Adipocyte (in vitro differentiated cells): ENCODE data around the gene CPZ.
A peak's percentile ranks its signal among the peaks of the same experiment; 100 is the strongest.

Experiments used
- DNase-seq: peaks from one replicate; pipeline ENCODE4 v3.0.0-alpha.2; 2015; ENCODE audit warnings: low read depth
- H3K27me3 ChIP-seq: replicated peaks from 2 replicates; pipeline ENCODE4 v1.7.0; 2013; ENCODE audit warnings: mild to moderate bottlenecking, low read length, moderate library complexity; ENCODE audit not compliant: control insufficient read depth, insufficient read depth
- H3K36me3 ChIP-seq: 2 replicates; pipeline ENCODE4 v1.7.0; 2013; ENCODE audit warnings: low read length, mild to moderate bottlenecking, moderate library complexity; ENCODE audit not compliant: control insufficient read depth, insufficient read depth, severe bottlenecking
- H3K4me1 ChIP-seq: 2 replicates; pipeline ENCODE4 v1.7.0; 2013; ENCODE audit warnings: mild to moderate bottlenecking, low read length, moderate library complexity; ENCODE audit not compliant: control insufficient read depth, insufficient read depth
- H3K4me3 ChIP-seq: 2 replicates; pipeline ENCODE4 v1.7.0; 2013; ENCODE audit warnings: mild to moderate bottlenecking, low read length, moderate library complexity
- H3K9ac ChIP-seq: 2 replicates; pipeline ENCODE4 v1.7.0; 2013; ENCODE audit warnings: mild to moderate bottlenecking, low read length, moderate library complexity
- H3K9me3 ChIP-seq: 2 replicates; pipeline ENCODE4 v1.7.0; 2013; ENCODE audit warnings: mild to moderate bottlenecking, low read length, moderate library complexity; ENCODE audit not compliant: control insufficient read depth

The CPZ gene

DNA sequence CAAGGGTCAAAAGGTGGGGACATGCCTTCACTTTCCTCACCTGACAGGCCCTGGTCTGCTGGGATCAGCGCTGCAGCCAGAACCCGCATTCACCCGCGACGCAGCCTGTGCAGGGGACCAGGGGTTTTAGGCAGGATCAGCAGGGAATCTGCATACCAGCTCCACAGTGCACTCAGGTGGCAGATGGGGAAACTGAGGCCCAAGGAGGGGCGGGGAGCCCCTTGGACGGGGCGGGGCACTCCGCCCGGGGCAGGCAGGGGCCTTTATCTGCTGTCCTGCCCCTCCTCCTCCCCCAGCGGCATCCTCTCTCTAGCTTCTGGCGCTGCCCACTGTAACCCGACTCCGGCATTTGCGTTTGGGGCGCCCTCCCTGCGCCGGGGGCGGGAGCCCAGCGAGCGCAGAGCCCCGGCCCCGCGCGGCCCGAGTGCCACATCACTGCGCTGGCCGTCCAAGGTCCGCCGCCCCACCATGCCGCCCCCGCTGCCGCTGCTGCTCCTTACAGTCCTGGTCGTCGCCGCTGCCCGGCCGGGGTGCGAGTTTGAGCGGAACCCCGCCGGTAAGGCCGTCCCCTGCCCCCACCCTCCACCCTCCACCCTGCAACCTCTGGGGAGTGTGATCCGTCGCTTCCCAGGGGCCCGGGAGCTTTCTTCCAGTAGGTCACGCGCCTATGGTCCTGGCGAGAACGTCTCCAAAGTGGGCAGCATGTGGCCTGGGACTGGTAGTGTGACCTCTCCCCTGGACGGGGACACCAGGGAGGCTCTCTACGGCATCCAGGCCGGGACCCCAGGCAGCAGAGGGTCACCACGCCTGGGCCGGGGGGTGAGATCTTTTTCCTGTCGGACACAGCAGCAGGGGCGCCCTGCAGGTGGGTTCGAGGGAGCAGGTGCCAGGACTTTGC lies at the start of gene CPZ:
Gene CPZ (plus strand): TSS at position 400 of the 898 bp plus-strand sequence. CDS start 69 bp downstream, at position 469.
- Histone ChIP-seq H3K36me3 (no peaks in the 10 kb centered on the region), H3K4me1 (peaks cover 22% of the 10 kb centered on the region), H3K9me3 (no peaks in the 10 kb centered on the region), H3K27me3 (peaks cover 28% of the 10 kb centered on the region), H3K4me3 (peak within 1 kb of the TSS; percentile 78), H3K9ac (peak within 1 kb of the TSS; percentile 77)
- DNase-seq = peak; percentile 89

DNA sequence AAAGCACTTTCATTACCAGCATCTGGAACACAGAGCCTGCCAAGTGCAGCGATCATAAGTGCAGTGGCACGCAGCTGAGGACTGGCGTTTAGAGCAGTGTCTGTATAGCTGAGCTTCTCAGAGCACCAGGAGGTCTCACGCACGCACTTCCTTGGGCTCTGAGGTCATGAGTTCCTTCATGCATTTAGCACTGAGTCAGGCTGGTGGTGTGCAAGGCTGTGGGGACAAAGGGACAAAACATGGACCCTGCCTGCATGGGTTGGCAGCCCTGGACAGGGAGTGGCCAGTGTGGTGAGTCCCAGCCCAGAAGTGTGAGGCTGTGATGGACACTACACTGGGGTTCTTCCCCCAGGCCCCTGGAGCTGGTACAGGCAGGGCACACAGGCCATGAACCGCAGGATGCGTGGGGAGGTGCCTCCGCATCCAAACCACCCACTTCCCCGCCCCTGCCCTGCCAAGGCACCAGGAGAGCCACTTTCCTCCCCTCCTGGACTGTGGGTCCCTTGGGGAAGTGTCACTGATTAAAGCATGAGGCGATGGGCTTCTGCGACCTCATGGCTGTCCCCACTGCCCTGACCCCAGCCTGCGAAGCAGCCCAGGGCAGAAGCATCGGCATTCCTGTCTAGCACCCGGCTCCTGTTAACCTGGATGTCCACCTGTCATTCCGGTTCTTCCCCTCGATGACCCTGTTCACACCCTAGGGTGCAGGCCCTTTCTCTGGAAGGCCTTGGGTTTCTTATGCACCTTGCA lies 49.6 kb upstream of the CPZ start:
- Histone ChIP-seq H3K36me3 (no peaks in the 10 kb centered on the region), H3K9ac (no peak overlapping the region), H3K27me3 (no peaks in the 10 kb centered on the region), H3K4me3 (no peak overlapping the region), H3K4me1 (no peaks in the 10 kb centered on the region), H3K9me3 (no peaks in the 10 kb centered on the region)
- peak; percentile 27 for DNase-seq

DNA sequence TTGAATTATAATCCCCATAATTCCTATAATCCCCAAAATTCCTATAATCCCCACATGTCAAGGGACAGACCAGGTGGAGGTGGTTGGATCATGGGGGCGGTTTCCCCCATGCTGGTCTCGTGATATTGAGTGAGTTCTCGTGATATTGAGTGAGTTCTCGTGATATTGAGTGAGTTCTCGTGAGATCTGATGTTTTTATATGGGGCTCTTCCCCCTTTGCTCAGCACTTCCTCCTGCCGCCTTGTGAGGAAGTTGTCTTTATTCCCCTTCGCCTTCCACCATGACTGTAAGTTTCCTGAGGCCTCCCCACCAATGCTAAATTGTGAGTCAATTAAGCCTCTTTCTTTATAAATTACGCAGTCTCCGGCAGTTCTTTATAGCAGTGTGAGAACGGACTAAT lies 48.9 kb upstream of the CPZ start:
- H3K27me3 ChIP-seq = no peaks in the 10 kb centered on the region
- no peak overlapping the region for H3K4me3 ChIP-seq
- no peaks in the 10 kb centered on the region for H3K4me1 ChIP-seq
- H3K9me3 ChIP-seq = no peaks in the 10 kb centered on the region
- no peak for DNase-seq
- no peak overlapping the region for H3K9ac ChIP-seq
- no peaks in the 10 kb centered on the region for H3K36me3 ChIP-seq

DNA sequence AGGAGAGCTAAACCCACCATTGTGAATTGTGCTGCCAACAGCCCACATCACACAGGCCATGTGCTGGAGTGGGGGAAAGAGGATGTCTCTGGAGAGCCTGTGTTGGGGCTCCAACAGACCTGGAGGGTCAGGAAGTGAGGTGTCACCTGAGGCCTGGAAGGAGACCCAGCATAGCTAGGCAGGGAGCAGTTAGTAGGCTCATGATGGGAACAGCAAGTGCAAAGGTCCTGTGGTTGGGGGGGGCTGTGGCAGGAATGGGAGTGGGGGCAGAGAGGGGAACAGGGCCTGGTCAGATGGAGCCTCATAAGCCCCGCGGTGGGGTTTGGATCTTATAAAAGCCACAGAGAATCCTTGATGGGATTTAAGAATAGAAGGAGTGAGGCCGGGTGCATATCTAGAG lies 48.3 kb upstream of the CPZ start:
- no peak overlapping the region for H3K9ac ChIP-seq
- H3K36me3 ChIP-seq = no peaks in the 10 kb centered on the region
- no peaks in the 10 kb centered on the region for H3K27me3 ChIP-seq
- H3K9me3 ChIP-seq = no peaks in the 10 kb centered on the region
- no peak for DNase-seq
- no peaks in the 10 kb centered on the region for H3K4me1 ChIP-seq
- H3K4me3 ChIP-seq = no peak overlapping the region

DNA sequence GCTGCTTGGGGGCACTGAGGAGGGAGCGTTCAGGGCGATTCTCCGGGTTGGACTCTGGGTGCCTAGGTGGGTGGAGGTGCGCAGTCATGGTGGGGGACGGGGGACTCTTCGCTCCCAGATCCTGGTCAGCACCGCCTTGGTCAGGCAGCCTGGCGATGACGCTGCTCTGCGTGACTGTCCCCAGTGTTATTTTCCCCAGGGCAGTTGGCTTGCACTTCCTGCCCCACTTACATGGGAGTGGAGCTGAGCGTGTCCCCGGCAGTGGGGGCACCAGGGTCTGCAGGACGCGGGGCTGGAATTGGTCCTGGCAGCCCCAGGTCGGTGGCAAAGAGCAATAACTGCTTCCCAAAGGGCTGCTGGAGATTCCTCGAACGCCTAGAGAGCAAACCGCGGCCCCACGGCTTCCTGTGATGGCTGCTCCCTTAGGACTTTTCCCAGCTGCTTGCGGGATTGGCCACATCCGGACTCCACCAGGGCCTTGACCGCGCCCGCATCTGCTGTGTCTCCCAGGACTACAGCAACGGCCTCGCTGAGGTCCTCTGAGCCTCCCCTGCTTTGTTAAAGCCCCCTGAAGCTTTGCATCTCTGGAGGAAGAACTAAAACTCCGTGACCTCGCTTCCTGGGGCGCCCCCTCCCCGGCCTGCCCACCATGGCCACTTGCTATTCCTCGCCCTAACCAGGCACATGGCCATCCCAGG lies 47.7 kb upstream of the CPZ start:
- Histone ChIP-seq H3K9me3 (no peaks in the 10 kb centered on the region), H3K36me3 (no peaks in the 10 kb centered on the region), H3K27me3 (no peaks in the 10 kb centered on the region), H3K4me3 (no peak overlapping the region), H3K4me1 (no peaks in the 10 kb centered on the region), H3K9ac (no peak overlapping the region)
- no peak for DNase-seq

DNA sequence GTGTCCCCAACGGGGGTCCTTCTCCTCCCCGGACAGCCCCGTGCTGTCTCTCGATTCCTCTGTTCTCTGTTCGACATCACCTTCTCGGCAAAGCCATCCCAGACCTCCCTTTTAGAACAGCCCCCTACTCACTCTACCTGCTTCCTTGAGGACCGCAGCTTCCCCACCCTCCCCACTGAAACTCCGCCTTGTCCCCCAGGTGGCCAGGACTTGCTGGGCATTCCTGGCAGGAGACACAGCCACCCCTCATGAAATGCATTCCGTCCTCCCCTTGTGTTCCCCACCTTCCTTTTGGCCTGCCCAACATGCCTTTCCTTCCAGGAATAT lies 47.2 kb upstream of the CPZ start:
- Histone ChIP-seq H3K27me3 (no peaks in the 10 kb centered on the region), H3K36me3 (no peaks in the 10 kb centered on the region), H3K9ac (no peak overlapping the region), H3K4me1 (no peaks in the 10 kb centered on the region), H3K9me3 (no peaks in the 10 kb centered on the region), H3K4me3 (no peak overlapping the region)
- no peak for DNase-seq

DNA sequence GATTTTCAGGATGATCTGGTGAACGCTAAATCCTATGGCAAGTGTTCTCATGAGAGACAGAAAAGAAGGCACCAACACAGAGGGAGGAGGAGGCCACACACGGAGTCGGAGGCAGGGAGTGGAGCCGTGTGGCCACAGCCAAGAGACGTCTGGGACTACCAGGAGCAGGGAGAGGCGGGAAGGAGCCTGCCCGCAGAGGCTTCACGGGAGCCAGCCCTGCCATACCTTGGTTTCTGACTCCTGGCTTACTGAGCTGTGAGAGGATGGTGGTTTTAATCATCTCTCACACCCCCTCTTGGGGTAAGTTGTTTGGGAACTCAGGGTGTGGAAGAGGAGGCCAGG lies 45.8 kb upstream of the CPZ start:
- Histone ChIP-seq H3K4me3 (no peak overlapping the region), H3K27me3 (peaks cover 5% of the 10 kb centered on the region), H3K36me3 (no peaks in the 10 kb centered on the region), H3K9ac (no peak overlapping the region), H3K4me1 (no peaks in the 10 kb centered on the region), H3K9me3 (peaks cover 5% of the 10 kb centered on the region)
- no peak for DNase-seq

DNA sequence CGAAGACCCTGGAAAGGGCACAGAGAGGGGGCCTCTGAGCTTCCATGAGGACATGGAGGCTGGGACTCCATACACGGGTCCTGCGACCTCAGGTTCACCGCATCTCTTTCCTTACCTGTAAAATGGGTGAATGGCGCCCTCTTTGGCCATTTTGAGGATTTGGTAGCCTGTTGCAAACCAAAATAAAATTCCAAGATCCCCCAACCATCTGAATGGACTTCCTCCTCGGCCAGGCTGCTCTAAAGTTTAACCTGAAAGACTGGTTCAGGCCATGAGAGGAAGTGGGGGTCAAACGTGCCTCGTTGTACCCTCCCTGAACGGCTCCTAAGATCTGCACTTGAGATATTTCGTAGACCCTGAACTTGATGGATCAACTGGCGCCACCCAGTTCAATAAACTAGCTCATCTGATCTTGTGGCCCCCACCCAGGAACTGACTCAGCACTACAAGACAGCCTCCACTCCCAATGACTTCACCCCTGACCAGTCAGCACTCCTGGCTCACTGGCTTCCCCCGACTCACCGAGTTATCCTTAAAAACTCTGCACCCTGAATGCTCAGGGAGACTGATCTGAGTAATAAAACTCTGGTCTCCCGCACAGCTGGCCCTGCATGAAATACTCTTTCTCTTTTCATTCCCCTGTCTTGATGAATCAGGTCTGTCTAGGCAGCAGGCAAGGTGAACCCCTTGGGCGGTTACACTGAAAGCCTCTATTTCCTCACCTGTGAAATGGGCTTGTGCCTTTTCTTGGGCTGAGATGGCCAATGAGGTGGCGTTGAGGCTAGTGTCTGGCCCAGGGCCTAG lies 45.3 kb upstream of the CPZ start:
- DNase-seq = peak; percentile 22

DNA sequence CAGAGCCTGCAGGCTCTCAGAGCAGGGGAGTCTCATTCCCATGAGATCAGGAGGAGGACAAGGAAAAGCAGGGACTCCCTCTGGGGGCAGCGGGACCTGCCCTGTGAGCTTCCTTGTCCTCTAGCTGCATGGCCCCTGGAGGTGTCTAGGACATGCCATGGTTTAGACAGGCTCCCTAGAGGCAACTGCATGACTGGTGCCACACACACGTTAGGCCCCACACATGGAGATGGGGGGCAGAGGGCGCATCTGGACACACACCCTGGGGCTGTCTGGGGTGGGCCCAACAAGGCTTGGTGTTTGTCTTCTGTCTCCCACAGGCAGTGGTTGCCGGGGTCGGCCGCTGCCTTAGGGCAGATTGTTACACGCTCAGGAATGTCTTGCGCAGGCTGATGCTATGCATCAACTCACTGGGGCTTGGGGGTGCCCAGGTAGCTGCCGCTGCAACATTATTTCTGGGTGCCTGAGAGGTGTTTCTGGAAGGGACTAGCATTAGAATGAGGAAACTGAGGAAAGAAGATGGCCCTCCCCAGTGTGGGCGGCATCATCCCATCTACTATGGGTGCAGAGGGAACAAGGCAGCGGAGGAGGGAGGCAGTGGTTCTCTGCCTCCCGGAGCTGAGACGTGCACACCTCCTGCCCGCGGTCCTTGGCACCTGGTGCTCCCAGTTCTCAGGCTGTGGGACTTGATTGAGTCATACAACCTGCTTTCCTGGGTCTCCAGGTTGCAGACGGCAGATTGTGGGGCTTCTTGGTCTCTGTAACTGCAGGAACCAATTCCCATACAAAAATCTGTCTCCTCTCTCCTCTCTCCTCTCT lies 44.4 kb upstream of the CPZ start:
- H3K27me3 ChIP-seq = peaks cover 5% of the 10 kb centered on the region
- DNase-seq = no peak
- H3K4me3 ChIP-seq = no peak overlapping the region

More for the DNA sequence above, 45.3 kb upstream of the CPZ start:
- Histone ChIP-seq H3K27me3 (peaks cover 5% of the 10 kb centered on the region), H3K36me3 (no peaks in the 10 kb centered on the region), H3K4me3 (no peak overlapping the region), H3K9ac (no peak overlapping the region), H3K4me1 (no peaks in the 10 kb centered on the region), H3K9me3 (peaks cover 5% of the 10 kb centered on the region)

DNA sequence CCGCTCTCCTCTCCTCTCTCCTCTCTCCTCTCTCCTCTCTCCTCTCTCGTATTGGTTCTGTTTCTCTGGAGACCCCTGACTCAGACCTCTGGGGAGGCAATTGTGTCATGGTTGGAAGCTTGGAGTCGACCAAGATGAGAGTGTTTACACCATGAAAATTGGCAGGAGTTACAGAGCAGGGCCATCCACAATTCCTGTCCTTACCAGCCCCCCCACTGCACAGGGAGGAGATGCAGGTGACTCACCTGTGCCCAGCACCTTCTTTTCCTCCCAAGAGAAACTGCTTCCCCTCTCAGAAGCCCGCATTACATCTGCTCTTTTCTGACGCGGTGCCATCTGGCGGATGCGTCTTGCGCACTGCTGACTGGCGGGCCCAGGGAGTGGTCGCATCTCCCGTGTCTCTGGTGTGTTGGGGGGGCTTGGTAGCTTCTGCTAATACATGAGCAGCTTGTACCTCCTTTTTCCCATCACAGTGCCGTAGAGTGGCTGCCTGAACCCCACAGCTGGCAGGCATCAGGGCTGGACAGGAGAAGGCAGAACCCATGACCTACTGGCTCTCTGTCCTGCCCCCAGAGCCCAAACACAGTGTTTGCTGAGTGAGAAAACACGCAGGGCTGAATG lies 43.7 kb upstream of the CPZ start:
- Histone ChIP-seq H3K4me3 (no peak overlapping the region), H3K4me1 (no peaks in the 10 kb centered on the region), H3K27me3 (peaks cover 5% of the 10 kb centered on the region), H3K36me3 (no peaks in the 10 kb centered on the region), H3K9me3 (peaks cover 5% of the 10 kb centered on the region), H3K9ac (no peak overlapping the region)
- DNase-seq = no peak

More for the DNA sequence above, 44.4 kb upstream of the CPZ start:
- H3K36me3 ChIP-seq = no peaks in the 10 kb centered on the region
- H3K4me1 ChIP-seq = no peaks in the 10 kb centered on the region
- H3K9ac ChIP-seq = no peak overlapping the region
- H3K9me3 ChIP-seq = peaks cover 5% of the 10 kb centered on the region
